Right hindlimb (tissue), 1 donor: Measurements from ENCODE around the gene SPATA31C1.

Source experiments
- DNase-seq: peaks from one replicate; pipeline ENCODE4 v3.0.0-alpha.2; 2018

The SPATA31C1 gene

DNA sequence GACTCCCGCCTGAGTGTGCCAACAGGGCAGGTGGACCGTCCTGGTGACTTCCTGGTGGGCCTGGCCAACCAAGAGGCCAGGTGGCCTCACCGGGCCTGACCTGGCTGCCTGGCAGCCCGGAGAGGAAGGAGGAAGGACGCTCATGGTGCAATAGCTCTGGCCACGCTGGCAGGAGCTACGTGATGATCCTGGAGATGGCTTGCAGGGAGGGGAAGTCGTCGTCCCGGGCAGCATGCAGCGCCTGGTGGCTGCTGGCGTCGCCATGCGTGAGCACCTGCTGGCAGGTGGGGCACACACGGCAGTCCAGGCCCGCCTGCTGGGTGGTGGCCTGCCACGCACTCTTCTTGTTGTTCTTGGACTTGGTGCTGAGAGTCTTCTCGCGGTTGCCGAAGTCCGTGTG is 26.3 kb downstream of the SPATA31C1 start:
- no peak for DNase-seq

GRCh38 chr9:87944682-87945081 is 26.9 kb downstream of the SPATA31C1 start:
- DNase-seq, result no peak

DNA sequence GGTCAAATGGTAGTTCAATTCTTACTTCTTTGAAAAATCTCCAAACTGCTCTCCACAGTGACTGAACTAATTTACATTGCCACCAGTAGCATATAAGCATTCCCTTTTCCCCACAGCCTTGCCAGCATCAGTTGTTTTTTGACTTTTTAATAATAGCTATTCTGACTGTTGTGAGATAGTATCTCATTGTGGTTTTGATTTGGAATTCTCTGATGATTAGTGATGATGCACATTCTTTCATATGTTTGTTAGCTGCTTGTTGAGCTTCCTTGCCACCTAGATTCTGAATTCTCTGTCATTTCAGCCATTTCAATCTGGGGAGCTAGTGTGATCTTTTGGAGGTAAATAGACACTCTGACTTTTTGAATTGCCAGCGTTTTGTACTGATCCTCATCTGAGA is 32.5 kb downstream of the SPATA31C1 start:
- DNase-seq, result no peak

DNA sequence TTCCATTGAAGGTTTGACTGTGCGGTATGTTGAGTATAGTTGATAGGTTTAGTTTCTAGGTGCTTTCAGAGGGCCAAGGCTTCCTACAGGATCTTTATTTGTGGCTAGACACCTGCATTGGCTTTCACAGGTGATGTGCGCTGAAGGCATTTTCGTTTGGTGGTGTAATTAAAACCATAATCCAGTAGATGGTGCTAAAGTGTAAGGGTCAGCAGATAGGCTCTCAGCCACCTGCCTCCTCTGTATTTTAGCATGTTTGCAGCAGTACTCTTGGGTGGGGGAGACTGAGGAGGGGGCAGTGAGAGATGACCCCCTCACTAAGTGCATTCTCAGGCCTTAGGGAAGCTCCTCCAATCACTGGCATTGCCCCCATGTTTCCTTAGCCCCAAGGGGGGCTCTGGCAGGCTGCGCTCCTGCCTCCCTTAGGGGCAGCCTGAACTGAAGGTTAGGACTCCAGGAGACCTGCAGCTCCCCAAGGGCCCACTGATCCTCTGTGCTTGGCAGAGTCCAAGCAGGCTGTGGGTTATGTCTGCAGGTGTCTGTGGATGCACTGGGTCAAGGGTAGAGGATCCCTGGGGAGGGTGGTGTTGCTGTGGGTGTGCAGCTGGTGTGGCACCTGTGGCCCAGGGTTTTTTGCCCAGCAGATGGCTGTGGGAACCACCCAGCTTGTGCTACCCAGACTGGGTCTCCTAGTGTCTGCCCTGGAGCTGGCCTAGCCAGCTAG is 33.2 kb downstream of the SPATA31C1 start:
- DNase-seq, result no peak

DNA sequence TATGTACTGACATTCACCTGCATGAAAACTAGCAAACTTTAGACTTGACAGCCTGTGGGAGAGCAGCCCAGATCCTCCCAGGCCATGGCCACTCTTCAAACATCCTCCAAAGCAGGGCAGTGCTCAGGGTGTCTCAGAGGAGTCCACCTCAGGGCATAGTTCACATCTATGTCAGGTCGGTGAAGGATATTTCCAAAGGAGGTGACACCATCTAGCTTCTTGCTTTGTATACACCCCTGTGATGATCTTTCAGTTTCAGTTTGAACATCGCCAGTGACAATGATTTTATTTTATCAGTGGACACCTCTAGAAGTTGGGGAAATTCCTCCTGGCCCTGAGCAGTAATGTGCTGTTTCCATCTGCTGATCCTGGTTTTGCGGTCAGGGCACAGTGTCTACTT is 36.5 kb downstream of the SPATA31C1 start:
- no peak for DNase-seq

DNA sequence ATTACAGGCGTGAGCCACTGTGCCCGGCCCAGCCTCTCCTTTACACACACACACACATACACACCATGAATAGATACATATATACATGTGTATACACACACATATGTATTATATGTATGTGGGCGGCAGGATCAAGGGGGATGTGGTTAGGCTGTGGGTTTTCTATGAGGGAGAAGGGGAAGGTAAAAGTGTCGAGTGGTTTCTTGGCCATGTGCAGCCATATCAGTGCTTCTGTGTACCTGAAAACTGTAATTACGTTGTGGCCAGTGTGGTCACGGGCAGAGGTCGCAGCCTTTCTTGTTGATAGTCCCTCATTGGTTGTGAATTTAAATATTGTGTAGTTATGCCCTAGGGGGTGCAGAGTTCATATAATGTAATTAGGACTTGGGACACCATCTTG is 40.1 kb downstream of the SPATA31C1 start:
- DNase-seq, result no peak

DNA sequence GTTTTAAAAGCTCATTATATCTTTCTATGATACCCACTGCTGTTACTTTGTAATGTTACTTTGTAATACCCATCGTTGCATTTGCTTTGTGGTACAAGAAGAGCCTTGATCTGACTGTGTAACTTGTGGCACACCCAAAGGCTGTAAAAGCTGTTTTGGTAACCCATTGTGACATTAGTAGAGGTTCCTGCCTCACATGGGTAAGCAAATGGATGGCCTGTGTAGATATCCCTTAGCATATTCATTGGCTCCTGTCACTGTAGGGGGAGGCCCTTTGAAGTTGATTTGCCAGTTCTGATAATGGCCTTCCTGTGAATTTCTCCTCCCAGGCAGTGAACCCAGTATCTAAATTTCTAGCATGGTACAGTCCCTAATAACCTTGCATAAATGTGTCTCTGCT is 40.8 kb downstream of the SPATA31C1 start:
- DNase-seq, result no peak

- no peak for DNase-seq
These were observed 42.3 kb downstream of the SPATA31C1 start for GRCh38 chr9:87959916-87960581.

- DNase-seq, result no peak
These were observed 46.0 kb downstream of the SPATA31C1 start for GRCh38 chr9:87963770-87964169.

- no peak for DNase-seq
These were observed 47.1 kb downstream of the SPATA31C1 start for GRCh38 chr9:87964826-87965225.

DNA sequence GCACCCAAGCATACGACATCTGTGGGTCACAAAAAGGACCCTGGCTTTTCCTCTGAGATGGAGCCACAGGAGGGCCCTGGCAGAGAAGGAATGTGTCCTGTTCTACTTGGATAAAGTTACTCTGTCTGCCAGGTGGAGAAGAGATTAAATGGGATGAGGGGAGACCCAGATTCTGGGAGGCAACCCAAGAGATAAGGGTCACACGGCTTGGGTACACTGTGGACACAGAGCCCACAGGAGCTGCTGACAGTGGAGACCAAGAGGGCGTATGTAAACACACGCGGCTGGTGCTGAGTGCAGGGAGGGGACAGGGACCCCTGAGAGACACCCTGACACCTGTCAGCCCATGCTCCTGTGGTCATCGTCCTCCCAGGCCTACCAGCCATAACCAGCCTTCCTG is 50.4 kb downstream of the SPATA31C1 start:
- DNase-seq, result no peak

DNA sequence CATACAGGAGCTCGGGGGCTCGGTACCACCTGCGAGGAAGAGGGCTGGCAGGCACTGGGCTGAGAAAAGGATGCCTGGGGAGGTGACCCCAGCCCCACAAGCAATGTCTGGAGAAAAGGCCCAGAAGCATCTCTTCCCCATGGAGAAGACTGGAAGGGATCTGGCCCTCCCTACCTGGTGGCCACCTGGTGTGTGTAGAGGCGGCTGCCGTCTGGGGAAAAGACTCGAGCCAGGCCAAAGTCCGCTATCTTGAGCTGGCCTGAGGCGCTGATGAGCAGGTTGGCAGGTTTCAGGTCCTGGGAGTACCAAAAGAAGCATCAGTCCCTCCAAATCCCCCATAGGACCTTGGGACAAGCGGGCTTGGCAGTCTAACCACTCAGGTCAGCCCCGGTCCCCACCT is 52.8 kb downstream of the SPATA31C1 start:
- DNase-seq, result no peak

- DNase-seq, result no peak
These were observed 55.4 kb downstream of the SPATA31C1 start for GRCh38 chr9:87973122-87973521.
